A673 (cell line): ENCODE measurements around the gene HMX1.

Source experiments
- CTCF ChIP-seq: fragments of 300-800, 200-600 bp; sonication (generic); conservative IDR thresholded peaks from 2 replicates; pipeline ENCODE4 v1.5.1; 2017; ENCODE audit warnings: low read depth, mild to moderate bottlenecking, antibody characterized with exemption, low read length, moderate library complexity, mixed read lengths
- EZH2 ChIP-seq: fragments of 200-600 bp; sonication (generic); IDR thresholded peaks from 2 replicates; pipeline ENCODE4 v1.6.1; 2017; ENCODE audit warnings: borderline replicate concordance, low read depth, mild to moderate bottlenecking, mixed read lengths, antibody characterized with exemption, low read length; ENCODE audit not compliant: poor library complexity, severe bottlenecking

- TF ChIP-seq CTCF (no peak), EZH2 (no peak)
Measured at GRCh38 chr4:8864912-8865680, 6.5 kb downstream of the HMX1 start.
